Psoas muscle (tissue), 7 donors: Measurements from ENCODE around the gene LASP1NB.
"Not testable (repeated sequence)": the region's sequence is repeated elsewhere in the genome, so short reads cannot be mapped to it uniquely, and the experiment has no call there.

Source experiments
- ATAC-seq, 4 donors: fragments of 200-7000 bp; cut with Tn5 transposase; one replicate each; pipeline ENCODE4 v1.9.1; 2020; ENCODE audit warnings: moderate library complexity in 3 of 4, mild to moderate bottlenecking in 2 of 4
- DNase-seq, 2 donors: peaks; one replicate each; pipeline ENCODE4 v3.0.0-alpha.2; 2020
- H3K27ac ChIP-seq: fragments of 200-600 bp; one replicate; pipeline ENCODE4 v1.8.0; 2022
- H3K27me3 ChIP-seq, 3 donors: fragments of 200-600 bp in 1 of 3; one replicate each; pipeline versions ENCODE4 v1.6.1 to v1.8.0; 2013 to 2022; ENCODE audit warnings: low read length in 2 of 3, mild to moderate bottlenecking in 2 of 3, moderate library complexity in 1 of 3; ENCODE audit not compliant: insufficient read depth in 3 of 3
- H3K36me3 ChIP-seq, 2 donors: fragments of 200-600 bp in 1 of 2; one replicate each; pipeline versions ENCODE4 v1.6.1 to v1.8.0; 2013 to 2022; ENCODE audit warnings: low read depth in 1 of 2, mild to moderate bottlenecking in 1 of 2, moderate library complexity in 1 of 2; ENCODE audit not compliant: insufficient read depth in 1 of 2
- H3K4me1 ChIP-seq: fragments of 200-600 bp; one replicate; pipeline ENCODE4 v1.8.0; 2022
- H3K4me3 ChIP-seq: fragments of 200-600 bp; one replicate; pipeline ENCODE4 v1.8.0; 2022; ENCODE audit warnings: mild to moderate bottlenecking
- H3K9me3 ChIP-seq: fragments of 200-600 bp; one replicate; pipeline ENCODE4 v1.8.0; 2022
- WGBS, 3 donors: extraction: QIAGEN DNeasy Blood & Tissue Kit; methylation state at CpG; one replicate each; pipeline versions ENCODE4 v1.1.6 to v1.1.7; 2013; 5-methylcytosine and 5-hydroxymethylcytosine counted together
- intact Hi-C, 2 donors: fragments of 100-400 bp; cut with DNase I; formaldehyde crosslinking; loops; one replicate each; pipeline versions ENCODE4 v1.11.0 to v1.14.2; 2022
- TF ChIP-seq, protein P1 (sequence below): fragments of 200-600 bp; IDR thresholded peaks from one replicate; pipeline ENCODE4 v1.8.0; 2022; ENCODE audit warnings: antibody characterized with exemption
- donor health status: healthy with polysubstance abuse.
- donor health status: DM: no; HTN: no; CAD: no; lungs with moderate emphysema.
- donor health status: Bipolar disorder and iron deficiency.
- donor health status: healthy.
- donor health status: DM: yes; HTN: yes; CAD: no.
- donor health status: DM: no; HTN: no; CAD: no.
- donor health status: DM: yes; HTN: yes; CAD: no.

The LASP1NB gene

DNA sequence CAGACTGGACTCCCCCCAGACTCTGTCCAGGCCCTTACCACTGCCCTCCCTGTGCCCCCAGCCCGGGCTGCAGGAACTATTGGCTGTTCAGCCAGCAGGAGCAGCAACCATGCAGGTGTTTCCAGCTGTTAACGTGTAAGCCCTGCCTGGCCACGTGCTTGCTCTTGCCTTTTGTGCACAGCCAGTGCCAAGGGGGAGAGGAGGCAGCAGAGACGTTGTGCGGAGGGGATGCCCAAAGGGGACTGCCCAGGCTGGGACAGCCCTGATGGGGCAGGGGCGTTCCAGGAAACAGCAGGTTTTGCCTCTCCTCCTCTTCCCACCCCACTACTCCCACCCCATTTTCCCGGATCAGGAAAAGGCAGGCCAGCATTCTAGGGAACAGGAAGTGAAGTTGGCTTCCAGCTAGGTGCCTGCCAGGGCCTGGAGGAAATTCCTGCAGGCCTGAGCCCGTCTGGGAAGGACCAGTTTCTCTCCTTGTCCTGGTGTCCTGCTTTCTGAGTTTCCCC lies 16.7 kb upstream of the LASP1NB start:
- Histone ChIP-seq H3K4me3 (no peak overlapping the region), H3K36me3 (peaks cover 0 to 10% of the 10 kb centered on the region in 2 donors), H3K27ac (peak overlapping the region; percentile 36), H3K27me3 (no peaks in the 10 kb centered on the region), H3K4me1 (peaks cover 20% of the 10 kb centered on the region), H3K9me3 (no peaks in the 10 kb centered on the region)
- TF ChIP-seq, protein P1, sequence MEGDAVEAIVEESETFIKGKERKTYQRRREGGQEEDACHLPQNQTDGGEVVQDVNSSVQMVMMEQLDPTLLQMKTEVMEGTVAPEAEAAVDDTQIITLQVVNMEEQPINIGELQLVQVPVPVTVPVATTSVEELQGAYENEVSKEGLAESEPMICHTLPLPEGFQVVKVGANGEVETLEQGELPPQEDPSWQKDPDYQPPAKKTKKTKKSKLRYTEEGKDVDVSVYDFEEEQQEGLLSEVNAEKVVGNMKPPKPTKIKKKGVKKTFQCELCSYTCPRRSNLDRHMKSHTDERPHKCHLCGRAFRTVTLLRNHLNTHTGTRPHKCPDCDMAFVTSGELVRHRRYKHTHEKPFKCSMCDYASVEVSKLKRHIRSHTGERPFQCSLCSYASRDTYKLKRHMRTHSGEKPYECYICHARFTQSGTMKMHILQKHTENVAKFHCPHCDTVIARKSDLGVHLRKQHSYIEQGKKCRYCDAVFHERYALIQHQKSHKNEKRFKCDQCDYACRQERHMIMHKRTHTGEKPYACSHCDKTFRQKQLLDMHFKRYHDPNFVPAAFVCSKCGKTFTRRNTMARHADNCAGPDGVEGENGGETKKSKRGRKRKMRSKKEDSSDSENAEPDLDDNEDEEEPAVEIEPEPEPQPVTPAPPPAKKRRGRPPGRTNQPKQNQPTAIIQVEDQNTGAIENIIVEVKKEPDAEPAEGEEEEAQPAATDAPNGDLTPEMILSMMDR: no peak
- WGBS, 3 donors: 39 to 51% (median 44%) methylated on average over 8 of the region's 8 CpGs
- ATAC-seq (peak in 1 of 4 donors; percentile 32), DNase-seq (peak; percentile 19 to 44)
- intact Hi-C loops: loop anchor here in 1 of 2 donors (5.0 kb wide), 1 partner anchor 36 kb away; the partner anchor contains the start of gene LASP1

DNA sequence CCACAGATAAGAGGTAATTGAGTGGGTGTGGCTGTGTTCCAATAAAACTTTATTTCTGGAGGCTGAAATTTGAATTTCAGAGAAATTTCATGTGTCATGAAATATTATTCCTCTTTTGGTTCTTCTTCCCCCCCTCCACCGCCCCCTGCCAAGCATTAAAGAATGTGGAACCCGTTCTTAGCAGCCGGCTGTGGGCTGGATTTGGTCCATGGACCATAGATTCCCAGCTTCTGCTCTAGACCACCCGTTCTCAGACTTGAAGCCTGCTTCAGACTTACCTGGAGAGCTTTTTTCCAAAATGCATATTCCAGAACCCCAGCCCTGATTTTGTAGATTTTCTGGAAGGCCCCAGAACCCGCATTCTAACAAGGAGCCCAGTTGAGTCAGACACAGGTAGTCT lies 15.1 kb upstream of the LASP1NB start:
- intact Hi-C loops: no loop called here
- H3K4me1 ChIP-seq: peaks cover 20% of the 10 kb centered on the region

DNA sequence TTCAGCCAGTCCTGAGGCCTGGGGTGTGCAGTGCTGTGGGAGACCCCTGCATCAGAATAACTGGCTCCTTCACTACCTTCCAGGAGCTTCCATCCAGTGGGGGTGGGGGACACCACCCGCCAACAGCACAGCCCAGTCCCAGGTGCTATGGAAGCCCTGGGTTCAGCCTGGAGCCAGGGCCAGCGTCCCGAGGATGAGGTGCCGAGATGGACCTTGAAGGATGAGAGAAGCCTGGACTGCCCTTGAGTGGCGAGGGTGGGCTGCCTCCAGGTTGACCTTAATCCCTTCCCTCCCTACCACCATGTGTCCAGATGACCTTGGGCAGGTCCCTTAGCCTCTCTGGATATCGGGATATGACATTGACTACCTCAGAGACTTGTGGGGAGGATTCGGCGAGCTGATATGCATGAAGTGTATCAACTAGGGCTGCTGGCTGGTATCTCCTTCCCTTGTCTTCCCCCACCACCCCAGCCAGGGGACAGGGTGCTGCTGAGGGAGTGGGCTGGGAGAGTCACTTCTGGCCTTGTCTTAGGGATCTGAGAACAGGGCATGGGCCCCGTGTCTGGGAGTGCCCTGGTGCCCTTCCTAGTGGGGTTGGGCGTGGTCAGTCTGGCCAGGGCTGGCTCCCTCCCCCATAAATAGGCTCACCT lies 14.2 kb upstream of the LASP1NB start:
- peak; percentile 7 to 42 for DNase-seq
- Histone ChIP-seq H3K9me3 (no peaks in the 10 kb centered on the region), H3K36me3 (peaks cover 3 to 21% of the 10 kb centered on the region in 2 donors), H3K4me3 (no peak overlapping the region), H3K4me1 (peaks cover 16% of the 10 kb centered on the region), H3K27me3 (no peaks in the 10 kb centered on the region), H3K27ac (no peak overlapping the region)
- no peak for ATAC-seq
- TF ChIP-seq, protein P1: no peak
- intact Hi-C loops: no loop called here
- WGBS, 3 donors: 78 to 83% (median 82%) methylated on average over 10 of the region's 10 CpGs

More for the DNA sequence above, 15.1 kb upstream of the LASP1NB start:
- TF ChIP-seq, protein P1: no peak
- Histone ChIP-seq H3K36me3 (peaks cover 3 to 12% of the 10 kb centered on the region in 2 donors), H3K4me3 (no peak overlapping the region), H3K27me3 (no peaks in the 10 kb centered on the region), H3K9me3 (no peaks in the 10 kb centered on the region), H3K27ac (no peak overlapping the region)
- no peak for ATAC-seq
- 71 to 84% (median 83%) methylated on average over 5 of the region's 5 CpGs for WGBS, 3 donors
- DNase-seq: peak; percentile 5 to 6

DNA sequence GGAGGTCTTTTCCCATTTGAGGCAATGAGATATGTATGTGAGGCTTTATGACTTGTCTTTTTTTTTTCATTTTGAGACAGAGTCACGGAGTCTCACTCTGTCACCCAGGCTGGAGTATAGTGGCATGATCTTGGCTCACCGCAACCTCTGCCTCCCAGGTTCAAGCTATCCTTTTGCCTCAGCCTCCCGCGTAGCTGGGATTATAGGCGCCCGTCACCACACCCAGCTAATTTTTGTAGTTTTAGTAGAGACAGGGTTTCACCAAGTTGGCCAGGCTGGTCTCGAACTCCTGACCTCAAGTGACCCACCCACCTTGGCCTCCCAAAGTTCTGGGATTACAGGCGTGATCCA lies 13.7 kb upstream of the LASP1NB start:
- H3K4me3 ChIP-seq, intact Hi-C loops, ATAC-seq, H3K27me3 ChIP-seq, H3K9me3 ChIP-seq, H3K27ac ChIP-seq, DNase-seq: not testable (repeated sequence)
- peaks cover 13% of the 10 kb centered on the region for H3K4me1 ChIP-seq
- 88 to 95% (median 91%) methylated on average over 8 of the region's 8 CpGs for WGBS, 3 donors
- peaks cover 3 to 26% of the 10 kb centered on the region in 2 donors for H3K36me3 ChIP-seq

DNA sequence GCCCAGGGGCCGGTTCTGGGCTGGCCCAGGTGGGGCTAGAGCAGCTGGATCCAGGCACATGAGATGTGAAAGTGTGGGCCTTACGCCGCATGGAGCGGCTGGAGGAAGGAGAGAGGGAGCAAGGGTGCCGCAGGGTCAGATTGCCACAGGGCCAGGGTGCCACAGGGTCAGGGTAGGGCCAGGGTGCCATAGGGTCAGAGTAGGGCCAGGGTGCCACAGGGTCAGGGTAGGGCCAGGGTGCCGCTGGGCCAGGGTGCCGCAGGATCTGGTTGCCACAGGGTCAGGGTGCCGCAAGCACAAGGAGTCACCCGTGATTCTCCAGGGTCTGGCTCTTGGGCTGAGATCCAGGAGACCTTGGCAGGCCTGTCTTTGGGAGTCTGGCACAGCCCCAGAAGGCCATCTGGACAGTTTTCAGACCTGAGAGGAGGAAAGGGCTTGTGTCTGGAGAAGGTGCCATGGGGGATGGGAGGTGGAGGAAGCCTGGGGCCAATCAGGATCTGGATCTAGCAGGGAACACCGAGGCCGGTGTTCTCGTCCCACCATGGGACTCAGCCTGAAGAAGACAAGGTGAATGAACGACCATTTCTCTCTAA lies 13.1 kb upstream of the LASP1NB start:
- peaks cover 3 to 28% of the 10 kb centered on the region in 2 donors for H3K36me3 ChIP-seq
- H3K4me1 ChIP-seq: peaks cover 10% of the 10 kb centered on the region
- no peaks in the 10 kb centered on the region for H3K9me3 ChIP-seq
- H3K27me3 ChIP-seq: no peaks in the 10 kb centered on the region
- no peak overlapping the region for H3K4me3 ChIP-seq
- intact Hi-C loops: no loop called here
- H3K27ac ChIP-seq: no peak overlapping the region
- DNase-seq (peak; percentile 62 to 74), ATAC-seq (peak; percentile 17 to 56 (median 26))
- WGBS, 3 donors: 39 to 50% (median 42%) methylated on average over 13 of the region's 13 CpGs
- TF ChIP-seq, protein P1: no peak
